Large intestine (tissue), 3 donors: Measurements from ENCODE around the gene AK5. TPM values are rescaled to one million over a fixed set of nuclear protein-coding genes. Genes with fewer than 3 reads are reported as not detected.
A peak's percentile ranks its signal among the peaks of the same experiment; 100 is the strongest.

ENCODE experiments used
- DNase-seq, 2 donors: peaks; one replicate each; pipeline versions ENCODE4 v3.0.0 to v3.0.0-alpha.2; 2013
- H3K27ac ChIP-seq: one replicate; pipeline ENCODE4 v1.5.1; 2013; ENCODE audit warnings: low read length
- H3K27me3 ChIP-seq: 2 replicates; pipeline ENCODE4 v1.6.1; 2013; ENCODE audit warnings: low read length; ENCODE audit not compliant: control insufficient read depth, insufficient read depth
- H3K36me3 ChIP-seq: 2 replicates; pipeline ENCODE4 v1.6.1; 2013; ENCODE audit warnings: low read length; ENCODE audit not compliant: control insufficient read depth, insufficient read depth
- H3K4me1 ChIP-seq: one replicate; pipeline ENCODE4 v1.6.1; 2013; ENCODE audit warnings: low read length; ENCODE audit not compliant: control insufficient read depth, insufficient read depth
- H3K4me3 ChIP-seq: one replicate; pipeline ENCODE4 v1.5.1; 2013; ENCODE audit warnings: low read length
- H3K9me3 ChIP-seq: one replicate; pipeline ENCODE4 v1.6.1; 2013; ENCODE audit warnings: mild to moderate bottlenecking, low read depth, low read length, moderate library complexity; ENCODE audit not compliant: control insufficient read depth
- WGBS: methylation state at CpG from one replicate; pipeline ENCODE4 v1.1.5; 2013; ENCODE audit warnings: low lambda C conversion rate; ENCODE audit not compliant: insufficient coverage; 5-methylcytosine and 5-hydroxymethylcytosine counted together
- polyA plus RNA-seq: library from polyadenylated mRNA; unstranded; fragments of 120-200 nt; gene quantifications from one replicate; pipeline ENCODE4 v1.2.1, GENCODE V29; 2013

Gene AK5
- polyA plus RNA-seq, 1 donor: 4.2 TPM

DNA sequence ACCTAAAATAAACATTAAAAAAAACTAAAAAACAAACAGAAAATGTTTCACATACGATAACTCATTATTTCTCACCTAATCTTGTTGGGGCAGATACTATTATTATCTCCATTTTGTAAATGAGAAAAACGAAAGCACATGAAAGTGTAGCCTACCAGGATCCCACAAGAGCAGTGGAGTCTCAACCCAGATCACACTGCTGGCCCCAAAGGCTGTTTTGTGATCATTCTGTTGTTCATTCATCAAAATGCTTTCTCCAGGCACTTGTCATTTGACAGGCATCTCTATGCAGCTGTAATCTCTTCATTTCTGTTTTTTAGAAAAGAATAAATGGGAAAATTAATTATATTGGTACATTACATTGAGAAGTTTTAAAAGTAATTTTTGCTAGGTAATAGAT lies 67.5 kb downstream of the AK5 start:
- Histone ChIP-seq H3K4me3 (no peak overlapping the region), H3K36me3 (no peaks in the 10 kb centered on the region), H3K27ac (no peak overlapping the region), H3K27me3 (no peaks in the 10 kb centered on the region), H3K9me3 (no peaks in the 10 kb centered on the region), H3K4me1 (no peaks in the 10 kb centered on the region)
- no peak for DNase-seq
- WGBS: no CpG with 5 or more reads among the region's 2 CpGs

DNA sequence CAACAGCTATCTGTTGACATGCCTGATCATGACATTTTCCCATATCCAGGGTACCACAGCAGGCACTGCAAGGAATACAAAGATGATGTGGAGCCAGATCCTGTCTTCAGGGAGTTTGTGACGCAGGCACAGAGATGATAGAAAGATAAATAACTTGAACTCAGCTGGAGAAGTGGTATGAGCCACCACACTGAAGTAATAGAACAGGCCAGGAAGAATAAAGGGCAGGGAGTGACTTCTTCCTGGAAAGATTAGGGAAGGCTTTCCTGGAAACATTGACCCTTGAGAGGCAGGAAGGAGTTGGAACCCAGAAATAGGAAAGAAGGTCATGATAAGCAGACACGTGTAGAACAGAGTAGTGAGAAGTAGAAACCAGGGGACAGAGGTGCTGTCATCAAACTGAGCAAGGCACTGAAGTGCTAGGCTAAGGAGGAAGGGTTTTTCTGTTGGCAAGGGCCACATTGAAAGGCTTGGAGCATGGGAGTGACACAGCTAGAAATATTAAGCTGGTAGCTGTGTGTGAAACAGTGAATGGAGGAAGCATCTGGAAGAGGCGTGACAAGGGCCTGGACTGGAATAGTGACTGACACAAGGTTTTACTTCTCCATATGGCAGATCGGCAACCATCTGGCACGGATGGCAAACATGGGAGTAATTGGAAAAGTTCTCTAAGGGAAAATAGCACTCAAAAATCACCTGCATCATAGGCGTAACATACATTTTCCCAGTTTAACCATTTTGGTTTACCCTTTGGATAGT lies 68.4 kb downstream of the AK5 start:
- 100% methylated on average over 1 of the region's 6 CpGs for WGBS
- H3K36me3 ChIP-seq: no peaks in the 10 kb centered on the region

DNA sequence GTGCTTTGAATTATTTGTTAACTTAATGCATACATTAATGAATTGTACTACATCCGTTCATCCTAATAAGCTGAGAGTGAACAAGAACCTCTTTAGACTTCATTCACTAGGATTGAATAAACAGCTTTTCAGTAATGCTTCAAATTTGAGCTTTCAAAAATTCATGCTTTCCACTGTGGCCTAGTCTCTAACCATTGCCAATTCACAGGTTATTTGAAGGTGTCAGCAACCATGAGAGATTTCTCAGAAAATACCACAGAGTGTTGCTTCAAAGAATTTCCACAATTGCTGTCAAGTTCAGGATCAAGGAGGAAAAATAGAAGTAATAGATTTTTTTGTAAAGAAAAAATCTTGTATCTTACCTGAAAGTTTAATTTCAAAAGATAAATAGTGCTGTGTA lies 72.7 kb downstream of the AK5 start:
- no peak overlapping the region for H3K27ac ChIP-seq
- no peaks in the 10 kb centered on the region for H3K36me3 ChIP-seq
- no peak overlapping the region for H3K4me3 ChIP-seq
- no peak for DNase-seq
- no peaks in the 10 kb centered on the region for H3K4me1 ChIP-seq
- no CpG with 5 or more reads among the region's 1 CpG for WGBS
- H3K9me3 ChIP-seq: no peaks in the 10 kb centered on the region
- no peaks in the 10 kb centered on the region for H3K27me3 ChIP-seq

More for the DNA sequence above, 68.4 kb downstream of the AK5 start:
- Histone ChIP-seq H3K4me1 (no peaks in the 10 kb centered on the region), H3K27me3 (no peaks in the 10 kb centered on the region), H3K9me3 (no peaks in the 10 kb centered on the region), H3K27ac (no peak overlapping the region), H3K4me3 (no peak overlapping the region)
- no peak for DNase-seq

DNA sequence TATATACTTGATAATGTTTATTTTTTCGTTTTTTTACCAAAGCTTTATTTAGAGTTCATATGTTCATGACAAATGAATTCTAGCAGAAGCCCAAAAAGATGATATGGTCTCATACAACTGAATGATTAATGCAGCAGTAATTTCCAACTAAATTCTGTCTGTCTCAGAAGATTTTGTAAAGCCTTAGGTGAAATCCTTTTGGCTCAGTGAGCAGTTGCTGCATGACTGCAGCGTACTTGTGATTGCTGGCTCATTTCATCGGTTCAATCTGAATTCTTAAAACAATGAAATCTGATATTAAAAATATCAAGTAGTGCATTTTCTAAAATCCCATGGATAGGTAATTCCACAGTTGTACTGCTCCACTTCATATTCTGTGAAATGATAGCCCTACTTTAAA lies 73.2 kb downstream of the AK5 start:
- no peak overlapping the region for H3K27ac ChIP-seq
- H3K27me3 ChIP-seq: no peaks in the 10 kb centered on the region
- WGBS: 89% methylated on average over 3 of the region's 3 CpGs
- H3K9me3 ChIP-seq: no peaks in the 10 kb centered on the region
- H3K4me1 ChIP-seq: no peaks in the 10 kb centered on the region
- DNase-seq: no peak
- no peaks in the 10 kb centered on the region for H3K36me3 ChIP-seq
- H3K4me3 ChIP-seq: no peak overlapping the region

DNA sequence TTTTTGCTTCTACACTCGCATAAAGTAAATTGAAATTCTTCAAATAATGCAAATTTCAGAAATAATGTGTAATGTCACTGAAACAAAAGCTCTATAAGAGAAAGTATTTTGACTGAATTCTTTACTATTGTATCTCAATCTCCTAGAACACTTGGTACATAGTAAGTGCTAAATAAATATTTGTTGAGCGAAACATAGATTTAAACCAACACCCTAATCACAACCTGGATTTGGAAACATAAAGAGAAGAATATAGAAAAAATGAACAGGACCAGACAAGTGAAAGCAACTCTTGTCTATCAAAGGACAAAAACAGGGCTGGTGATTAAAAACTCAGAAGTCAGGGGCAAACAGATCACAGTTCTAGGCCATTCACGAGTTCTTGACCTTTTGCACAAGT lies 74.3 kb downstream of the AK5 start:
- no peaks in the 10 kb centered on the region for H3K9me3 ChIP-seq
- DNase-seq: no peak
- no peak overlapping the region for H3K4me3 ChIP-seq
- no peaks in the 10 kb centered on the region for H3K36me3 ChIP-seq
- no peaks in the 10 kb centered on the region for H3K27me3 ChIP-seq
- no peaks in the 10 kb centered on the region for H3K4me1 ChIP-seq
- WGBS: 90% methylated on average over 2 of the region's 3 CpGs
- H3K27ac ChIP-seq: no peak overlapping the region

DNA sequence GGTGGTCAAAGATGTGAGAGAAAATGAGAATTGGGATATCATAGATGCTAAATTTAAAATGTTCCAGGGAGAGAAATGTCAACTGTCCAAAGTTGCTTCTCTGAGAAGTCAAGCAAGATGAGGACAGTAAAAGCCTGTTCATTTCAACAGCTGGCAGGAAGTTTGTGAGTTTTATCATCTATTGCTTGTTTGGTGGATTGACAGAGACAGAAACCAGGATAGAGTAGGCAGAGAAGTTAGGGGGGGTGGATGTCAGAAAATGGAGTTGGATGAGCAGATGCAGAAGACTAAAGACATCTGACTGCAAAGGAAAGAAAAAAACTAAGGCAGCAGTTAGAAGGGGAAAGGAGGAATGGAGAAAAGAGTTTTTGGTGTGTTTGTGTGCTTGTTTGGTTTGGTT lies 78.4 kb downstream of the AK5 start:
- H3K27me3 ChIP-seq: no peaks in the 10 kb centered on the region
- H3K36me3 ChIP-seq: no peaks in the 10 kb centered on the region
- no peak overlapping the region for H3K27ac ChIP-seq
- H3K4me1 ChIP-seq: no peaks in the 10 kb centered on the region
- no peak for DNase-seq
- no peak overlapping the region for H3K4me3 ChIP-seq
- no peaks in the 10 kb centered on the region for H3K9me3 ChIP-seq

DNA sequence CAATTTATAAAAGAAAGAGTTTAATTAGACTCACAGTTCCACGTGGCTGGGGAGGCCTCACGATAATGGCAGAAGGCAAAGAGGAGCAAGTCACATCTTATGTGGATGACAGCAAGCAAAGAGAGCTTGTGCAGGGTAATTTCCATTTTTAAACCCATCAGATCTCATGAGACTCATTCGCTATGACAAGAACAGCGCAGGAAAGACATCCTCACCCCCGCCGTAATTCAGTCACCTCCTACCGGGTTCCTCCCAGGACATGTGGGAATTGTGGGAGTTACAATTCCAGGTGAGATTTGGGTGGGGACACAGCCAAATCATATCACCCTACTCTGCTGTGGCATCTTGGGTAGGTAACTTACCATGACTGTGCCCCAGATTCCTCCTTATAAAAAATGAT lies 79.8 kb downstream of the AK5 start:
- 100% methylated on average over 1 of the region's 7 CpGs for WGBS

DNA sequence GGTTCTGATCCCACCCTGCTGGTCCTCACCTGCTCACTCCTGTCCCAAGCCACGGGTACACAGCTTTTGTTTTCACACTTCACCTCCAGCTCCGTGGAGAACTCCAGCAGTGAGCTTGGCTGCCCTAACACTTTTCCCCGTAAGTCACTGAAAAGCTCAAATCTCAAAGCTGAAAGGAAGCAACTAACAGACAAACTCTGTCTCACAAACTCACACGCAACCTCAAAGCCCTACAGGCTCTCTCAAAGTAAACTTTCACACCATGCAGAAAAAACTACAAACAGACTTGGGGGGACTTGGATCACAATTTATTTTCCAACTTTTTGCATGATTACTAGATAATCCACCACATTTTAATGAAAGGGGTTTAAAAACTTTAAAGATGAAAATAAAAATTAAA lies 88.3 kb downstream of the AK5 start:
- H3K9me3 ChIP-seq: no peaks in the 10 kb centered on the region
- no peaks in the 10 kb centered on the region for H3K27me3 ChIP-seq
- no peak overlapping the region for H3K27ac ChIP-seq
- 43% methylated on average over 2 of the region's 4 CpGs for WGBS
- no peaks in the 10 kb centered on the region for H3K36me3 ChIP-seq
- H3K4me3 ChIP-seq: no peak overlapping the region
- DNase-seq: no peak
- H3K4me1 ChIP-seq: no peaks in the 10 kb centered on the region

More for the DNA sequence above, 79.8 kb downstream of the AK5 start:
- Histone ChIP-seq H3K27me3 (no peaks in the 10 kb centered on the region), H3K4me1 (no peaks in the 10 kb centered on the region), H3K36me3 (no peaks in the 10 kb centered on the region), H3K4me3 (no peak overlapping the region), H3K9me3 (no peaks in the 10 kb centered on the region), H3K27ac (no peak overlapping the region)
- no peak for DNase-seq

DNA sequence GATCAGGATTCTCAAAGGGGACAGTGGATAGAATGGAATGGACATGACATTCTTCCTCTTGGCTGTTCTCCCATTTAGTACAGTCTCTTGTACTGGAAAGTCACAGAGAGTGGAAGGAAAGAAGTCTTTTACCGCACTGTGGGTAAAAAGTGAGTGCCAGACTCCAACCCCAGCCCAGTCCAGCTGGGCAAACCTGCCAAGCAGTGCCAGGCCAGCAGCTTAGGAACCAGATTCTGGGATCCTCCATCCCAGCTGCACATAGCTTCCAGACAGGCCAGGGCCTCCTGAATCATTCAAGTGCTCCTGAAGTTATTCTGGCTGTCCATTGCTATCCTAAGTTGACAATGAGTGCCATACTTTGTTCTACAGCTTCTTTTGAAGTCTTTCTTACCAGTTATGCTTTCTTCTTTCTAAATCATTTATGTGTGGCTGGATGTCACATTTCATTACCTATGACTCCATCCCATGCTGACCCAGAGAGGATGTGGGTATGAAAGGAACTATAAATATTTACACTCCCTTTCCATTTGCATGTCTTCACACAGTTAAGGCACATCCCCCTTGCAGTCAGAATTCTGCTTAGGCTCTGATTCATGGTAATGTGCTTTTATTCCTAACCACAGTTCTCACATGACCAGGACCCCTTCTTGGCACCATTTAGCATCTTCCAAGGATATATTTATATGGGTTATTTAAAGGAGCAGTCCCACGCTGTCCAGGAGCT lies 88.9 kb downstream of the AK5 start:
- no peak overlapping the region for H3K4me3 ChIP-seq
- H3K9me3 ChIP-seq: no peaks in the 10 kb centered on the region
- no peaks in the 10 kb centered on the region for H3K27me3 ChIP-seq
- WGBS: no CpG with 5 or more reads among the region's 2 CpGs
- DNase-seq: peak in 1 of 2 donors; percentile 9
- no peaks in the 10 kb centered on the region for H3K4me1 ChIP-seq
- H3K27ac ChIP-seq: no peak overlapping the region
- H3K36me3 ChIP-seq: no peaks in the 10 kb centered on the region

DNA sequence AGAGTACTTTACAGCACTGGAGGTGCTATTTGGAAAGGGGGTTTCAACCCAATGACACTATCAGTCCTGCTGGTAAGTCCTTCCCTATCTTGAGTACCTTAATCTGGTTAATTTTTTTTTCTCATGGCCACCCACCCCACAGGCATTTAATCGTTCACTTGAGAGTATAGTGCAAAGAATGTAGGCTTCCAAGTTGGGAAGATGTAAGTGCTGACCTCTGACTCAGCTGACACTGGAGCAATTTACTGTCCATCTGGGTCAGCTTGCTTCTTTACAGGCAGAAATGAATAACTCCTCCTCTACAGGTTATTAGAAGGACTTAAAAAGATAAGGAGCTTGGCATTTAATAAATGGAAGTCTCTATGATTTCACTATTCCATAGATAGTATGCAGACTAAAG lies 89.6 kb downstream of the AK5 start:
- no peaks in the 10 kb centered on the region for H3K36me3 ChIP-seq
- no peak overlapping the region for H3K4me3 ChIP-seq
- no peaks in the 10 kb centered on the region for H3K27me3 ChIP-seq
- no peaks in the 10 kb centered on the region for H3K9me3 ChIP-seq
- WGBS: no CpG with 5 or more reads among the region's 1 CpG
- no peaks in the 10 kb centered on the region for H3K4me1 ChIP-seq
- no peak for DNase-seq
- H3K27ac ChIP-seq: no peak overlapping the region

DNA sequence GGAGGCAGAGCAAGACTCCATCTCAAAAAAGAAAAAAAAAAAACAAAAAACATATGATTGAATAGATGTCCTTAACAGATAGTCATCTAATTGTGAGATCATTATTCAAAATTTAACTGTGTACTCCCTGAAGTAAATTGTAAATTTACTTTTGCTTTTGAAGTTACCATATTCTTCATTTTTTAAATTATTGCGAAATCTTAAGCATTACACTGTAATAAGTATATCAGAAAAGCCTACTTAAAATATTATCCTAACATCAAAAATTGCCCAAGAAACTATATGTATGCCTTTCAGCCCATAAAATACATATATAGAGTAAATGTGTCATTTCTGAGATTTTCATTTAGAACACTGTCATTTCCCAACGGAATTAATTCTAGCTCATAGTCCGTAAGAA lies 91.9 kb downstream of the AK5 start:
- Histone ChIP-seq H3K27ac (no peak overlapping the region), H3K9me3 (no peaks in the 10 kb centered on the region), H3K36me3 (no peaks in the 10 kb centered on the region), H3K27me3 (no peaks in the 10 kb centered on the region), H3K4me3 (no peak overlapping the region), H3K4me1 (peaks cover 6% of the 10 kb centered on the region)
- DNase-seq: no peak
- 100% methylated on average over 1 of the region's 3 CpGs for WGBS
